ENCODE measurements around the gene PRKCZ. TPM values are rescaled to one million over a fixed set of nuclear protein-coding genes. Genes with fewer than 3 reads are reported as not detected.

The PRKCZ gene
- total and polyA plus RNA-seq, 9 of the 15 experiments (the other 6 are each of a cell fraction or from before 2014, with no cell fraction given) = 0.07 to 3.1 (median 1.3) TPM

DNA sequence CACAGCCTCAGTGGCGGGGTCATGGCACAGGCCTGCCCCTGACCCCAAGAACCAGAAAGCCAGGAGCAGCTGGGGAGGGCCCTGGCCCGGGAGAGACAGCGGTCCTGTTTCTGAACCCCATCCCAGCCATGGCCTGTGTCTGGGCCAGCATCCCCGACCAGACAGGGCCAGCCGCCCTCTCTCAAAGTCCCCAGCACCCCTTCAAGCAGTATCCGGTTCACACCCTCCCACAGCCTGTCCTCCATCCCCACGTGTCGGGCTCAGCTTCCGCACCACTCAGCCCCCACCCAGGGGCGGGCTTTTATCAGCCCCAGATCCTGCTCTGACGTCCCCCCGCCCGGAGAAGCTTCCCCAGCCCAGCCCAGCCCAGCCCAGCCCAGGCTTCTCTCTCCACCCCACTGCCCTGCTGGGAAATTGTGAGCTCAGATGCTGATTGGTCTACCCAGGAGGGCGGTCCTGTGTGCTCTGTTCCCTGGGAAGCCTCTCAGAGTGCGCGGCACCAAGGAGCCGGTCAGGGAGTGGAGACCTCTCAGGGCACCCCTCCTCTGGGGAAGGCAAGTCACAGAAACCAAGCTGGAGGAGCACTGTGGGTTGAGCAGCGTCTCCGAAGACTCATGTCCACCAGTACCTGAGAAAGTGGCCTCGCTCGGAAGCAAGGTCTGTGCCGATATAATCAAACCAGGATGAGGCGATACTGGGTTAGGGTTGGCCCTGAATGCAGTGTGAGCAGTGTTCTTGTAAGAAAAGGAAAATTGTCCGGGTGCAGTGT lies 149.0 kb downstream of the PRKCZ start (continued):
- TF ChIP-seq, protein P1, sequence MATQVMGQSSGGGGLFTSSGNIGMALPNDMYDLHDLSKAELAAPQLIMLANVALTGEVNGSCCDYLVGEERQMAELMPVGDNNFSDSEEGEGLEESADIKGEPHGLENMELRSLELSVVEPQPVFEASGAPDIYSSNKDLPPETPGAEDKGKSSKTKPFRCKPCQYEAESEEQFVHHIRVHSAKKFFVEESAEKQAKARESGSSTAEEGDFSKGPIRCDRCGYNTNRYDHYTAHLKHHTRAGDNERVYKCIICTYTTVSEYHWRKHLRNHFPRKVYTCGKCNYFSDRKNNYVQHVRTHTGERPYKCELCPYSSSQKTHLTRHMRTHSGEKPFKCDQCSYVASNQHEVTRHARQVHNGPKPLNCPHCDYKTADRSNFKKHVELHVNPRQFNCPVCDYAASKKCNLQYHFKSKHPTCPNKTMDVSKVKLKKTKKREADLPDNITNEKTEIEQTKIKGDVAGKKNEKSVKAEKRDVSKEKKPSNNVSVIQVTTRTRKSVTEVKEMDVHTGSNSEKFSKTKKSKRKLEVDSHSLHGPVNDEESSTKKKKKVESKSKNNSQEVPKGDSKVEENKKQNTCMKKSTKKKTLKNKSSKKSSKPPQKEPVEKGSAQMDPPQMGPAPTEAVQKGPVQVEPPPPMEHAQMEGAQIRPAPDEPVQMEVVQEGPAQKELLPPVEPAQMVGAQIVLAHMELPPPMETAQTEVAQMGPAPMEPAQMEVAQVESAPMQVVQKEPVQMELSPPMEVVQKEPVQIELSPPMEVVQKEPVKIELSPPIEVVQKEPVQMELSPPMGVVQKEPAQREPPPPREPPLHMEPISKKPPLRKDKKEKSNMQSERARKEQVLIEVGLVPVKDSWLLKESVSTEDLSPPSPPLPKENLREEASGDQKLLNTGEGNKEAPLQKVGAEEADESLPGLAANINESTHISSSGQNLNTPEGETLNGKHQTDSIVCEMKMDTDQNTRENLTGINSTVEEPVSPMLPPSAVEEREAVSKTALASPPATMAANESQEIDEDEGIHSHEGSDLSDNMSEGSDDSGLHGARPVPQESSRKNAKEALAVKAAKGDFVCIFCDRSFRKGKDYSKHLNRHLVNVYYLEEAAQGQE (IDR thresholded peaks at IDR 0.05; ENCODE audit: borderline replicate concordance) = peak; percentile 64
- TF ChIP-seq, protein P1 (CRISPR knock-in tag; IDR thresholded peaks at IDR 0.05; ENCODE audit: low read depth) = 0 out of 2 replicates have a peak, but pooled peaks have one; percentile 46
- TF ChIP-seq, protein P2, sequence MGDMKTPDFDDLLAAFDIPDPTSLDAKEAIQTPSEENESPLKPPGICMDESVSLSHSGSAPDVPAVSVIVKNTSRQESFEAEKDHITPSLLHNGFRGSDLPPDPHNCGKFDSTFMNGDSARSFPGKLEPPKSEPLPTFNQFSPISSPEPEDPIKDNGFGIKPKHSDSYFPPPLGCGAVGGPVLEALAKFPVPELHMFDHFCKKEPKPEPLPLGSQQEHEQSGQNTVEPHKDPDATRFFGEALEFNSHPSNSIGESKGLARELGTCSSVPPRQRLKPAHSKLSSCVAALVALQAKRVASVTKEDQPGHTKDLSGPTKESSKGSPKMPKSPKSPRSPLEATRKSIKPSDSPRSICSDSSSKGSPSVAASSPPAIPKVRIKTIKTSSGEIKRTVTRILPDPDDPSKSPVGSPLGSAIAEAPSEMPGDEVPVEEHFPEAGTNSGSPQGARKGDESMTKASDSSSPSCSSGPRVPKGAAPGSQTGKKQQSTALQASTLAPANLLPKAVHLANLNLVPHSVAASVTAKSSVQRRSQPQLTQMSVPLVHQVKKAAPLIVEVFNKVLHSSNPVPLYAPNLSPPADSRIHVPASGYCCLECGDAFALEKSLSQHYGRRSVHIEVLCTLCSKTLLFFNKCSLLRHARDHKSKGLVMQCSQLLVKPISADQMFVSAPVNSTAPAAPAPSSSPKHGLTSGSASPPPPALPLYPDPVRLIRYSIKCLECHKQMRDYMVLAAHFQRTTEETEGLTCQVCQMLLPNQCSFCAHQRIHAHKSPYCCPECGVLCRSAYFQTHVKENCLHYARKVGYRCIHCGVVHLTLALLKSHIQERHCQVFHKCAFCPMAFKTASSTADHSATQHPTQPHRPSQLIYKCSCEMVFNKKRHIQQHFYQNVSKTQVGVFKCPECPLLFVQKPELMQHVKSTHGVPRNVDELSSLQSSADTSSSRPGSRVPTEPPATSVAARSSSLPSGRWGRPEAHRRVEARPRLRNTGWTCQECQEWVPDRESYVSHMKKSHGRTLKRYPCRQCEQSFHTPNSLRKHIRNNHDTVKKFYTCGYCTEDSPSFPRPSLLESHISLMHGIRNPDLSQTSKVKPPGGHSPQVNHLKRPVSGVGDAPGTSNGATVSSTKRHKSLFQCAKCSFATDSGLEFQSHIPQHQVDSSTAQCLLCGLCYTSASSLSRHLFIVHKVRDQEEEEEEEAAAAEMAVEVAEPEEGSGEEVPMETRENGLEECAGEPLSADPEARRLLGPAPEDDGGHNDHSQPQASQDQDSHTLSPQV (IDR thresholded peaks at IDR 0.05) = peak; percentile 91
- TF ChIP-seq NFIC (IDR thresholded peaks at IDR 0.05) (no peak), AFF1 (IDR thresholded peaks at IDR 0.05; ENCODE audit: low read depth in 1 of 2, partially characterized antibody in 2 of 2) (no peak), FOXK2 (conservative IDR thresholded peaks at IDR 0.05 in 1 of 2, IDR thresholded peaks at IDR 0.05 in 1 of 2; ENCODE audit: low read depth in 2 of 2) (peak; percentile 19 to 46; a peak in 1 of 4 replicates), SMARCB1 (IDR thresholded peaks at IDR 0.05; ENCODE audit: insufficient read length, low read depth) (no peak), ZNF778 (CRISPR knock-in tag; IDR thresholded peaks at IDR 0.05) (no peak)
